Mammary epithelial cell (primary cell): ENCODE measurements around the gene NID2.

Source experiments
- EZH2 ChIP-seq: IDR thresholded peaks from 2 replicates; pipeline ENCODE4 v1.6.1; 2012; ENCODE audit warnings: low read length, inconsistent platforms, borderline replicate concordance
- TF ChIP-seq, protein P1 (sequence below), 2 donors: IDR thresholded peaks in 1 of 2; conservative IDR thresholded peaks in 1 of 2; 2 replicates each; pipeline ENCODE4 v1.5.1; 2011 to 2012; ENCODE audit warnings: inconsistent platforms in 2 of 2, low read length in 2 of 2, mild to moderate bottlenecking in 2 of 2, control low read depth in 1 of 2, low read depth in 1 of 2; ENCODE audit not compliant: insufficient read depth in 1 of 2; ENCODE audit errors: extremely low read depth in 1 of 2

- TF ChIP-seq, protein P1, sequence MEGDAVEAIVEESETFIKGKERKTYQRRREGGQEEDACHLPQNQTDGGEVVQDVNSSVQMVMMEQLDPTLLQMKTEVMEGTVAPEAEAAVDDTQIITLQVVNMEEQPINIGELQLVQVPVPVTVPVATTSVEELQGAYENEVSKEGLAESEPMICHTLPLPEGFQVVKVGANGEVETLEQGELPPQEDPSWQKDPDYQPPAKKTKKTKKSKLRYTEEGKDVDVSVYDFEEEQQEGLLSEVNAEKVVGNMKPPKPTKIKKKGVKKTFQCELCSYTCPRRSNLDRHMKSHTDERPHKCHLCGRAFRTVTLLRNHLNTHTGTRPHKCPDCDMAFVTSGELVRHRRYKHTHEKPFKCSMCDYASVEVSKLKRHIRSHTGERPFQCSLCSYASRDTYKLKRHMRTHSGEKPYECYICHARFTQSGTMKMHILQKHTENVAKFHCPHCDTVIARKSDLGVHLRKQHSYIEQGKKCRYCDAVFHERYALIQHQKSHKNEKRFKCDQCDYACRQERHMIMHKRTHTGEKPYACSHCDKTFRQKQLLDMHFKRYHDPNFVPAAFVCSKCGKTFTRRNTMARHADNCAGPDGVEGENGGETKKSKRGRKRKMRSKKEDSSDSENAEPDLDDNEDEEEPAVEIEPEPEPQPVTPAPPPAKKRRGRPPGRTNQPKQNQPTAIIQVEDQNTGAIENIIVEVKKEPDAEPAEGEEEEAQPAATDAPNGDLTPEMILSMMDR (conservative IDR thresholded peaks at IDR 0.05 in 1 of 2, IDR thresholded peaks at IDR 0.05 in 1 of 2; ENCODE audit: extremely low read depth in 1 of 2, insufficient read depth in 1 of 2, low read depth in 1 of 2, low read length in 2 of 2), result no peak
- no peak for TF ChIP-seq EZH2
These were observed 58.6 kb downstream of the NID2 start for GRCh38 chr14:52010173-52010693.
